K562 (cell line): ENCODE measurements around the gene TSC22D1. TPM values are rescaled to one million over a fixed set of nuclear protein-coding genes. Genes with fewer than 3 reads are reported as not detected.

Experiments
- ATAC-seq: fragments of 200-7000 bp; cut with Tn5 transposase; 3 replicates; pipeline ENCODE4 v1.9.1; 2020; ENCODE audit warnings: moderate library complexity
- BruUV-seq: library from RNA; stranded (reverse); fragments of 400-500 nt; replicated peaks from 2 replicates; lab custom pipeline; 2021; lab: Mats Ljungman, UMichigan
- CTCF ChIA-PET: fragments of 300-600 bp; formaldehyde crosslinking; extraction: SDS; loops from one replicate; lab custom pipeline; 2021; ENCODE audit warnings: low intra/inter-chr PET ratio; lab: Yijun Ruan, JAX
- POLR2A ChIA-PET: fragments of 300-600, 350-650 bp; sonication (Branson Sonifier 250); formaldehyde crosslinking; extraction: SDS; loops from one replicate; lab custom pipeline; 2021; ENCODE audit warnings: antibody characterized with exemption, inconsistent platforms; lab: Yijun Ruan, JAX
- DNase-seq, 4 experiments: peaks; one replicate each; pipeline versions ENCODE4 v3.0.0 to v3.0.0-alpha.2; 2011 to 2018; ENCODE audit warnings: low spot score in 3 of 4, mixed read lengths in 3 of 4; ENCODE audit errors: extremely low read depth in 1 of 4
- FAIRE-seq: peaks from 2 replicates; lab custom pipeline; 2011; peaks lifted over from hg19 to GRCh38; lab: Jason Lieb, UNC
- H2AFZ ChIP-seq: 2 replicates; pipeline ENCODE4 v1.6.0; 2011; ENCODE audit warnings: low read depth, low read length, control low read depth, inconsistent platforms
- H3K27ac ChIP-seq: fragments of 200-600 bp; 3 replicates; pipeline ENCODE4 v1.8.0; 2011; ENCODE audit warnings: low read depth, mild to moderate bottlenecking, control low read depth, inconsistent platforms, low read length, moderate library complexity, mixed read lengths; ENCODE audit errors: extremely low read depth
- H3K27me3 ChIP-seq, 2 experiments: fragments of 300-600 bp in 1 of 2; 2 replicates in 1 of 2; 3 replicates in 1 of 2; pipeline versions ENCODE4 v1.6.0 to v1.8.0; 2011; ENCODE audit warnings: inconsistent platforms in 2 of 2, low read length in 2 of 2, mild to moderate bottlenecking in 1 of 2, mixed read lengths in 1 of 2, moderate library complexity in 1 of 2; ENCODE audit not compliant: control insufficient read depth in 2 of 2, insufficient read depth in 2 of 2
- H3K36me3 ChIP-seq: fragments of 300-600 bp; 3 replicates; pipeline ENCODE4 v1.8.0; 2011; ENCODE audit warnings: mild to moderate bottlenecking, low read length, inconsistent platforms; ENCODE audit not compliant: control insufficient read depth, insufficient read depth
- H3K4me1 ChIP-seq, 2 experiments: fragments of 200-600 bp in 1 of 2; replicated peaks in 1 of 2; 2 replicates in 1 of 2; 3 replicates in 1 of 2; pipeline versions ENCODE4 v1.5.1 to v1.8.0; 2011; ENCODE audit warnings: inconsistent platforms in 2 of 2, low read length in 2 of 2, mild to moderate bottlenecking in 1 of 2, mixed read lengths in 1 of 2, moderate library complexity in 1 of 2; ENCODE audit not compliant: control insufficient read depth in 2 of 2, insufficient read depth in 2 of 2
- H3K4me2 ChIP-seq: 2 replicates; pipeline ENCODE4 v1.6.1; 2011; ENCODE audit warnings: low read length, control low read depth, inconsistent platforms, mixed read lengths; ENCODE audit not compliant: insufficient read depth
- H3K4me3 ChIP-seq: fragments of 200-600 bp; sonication (generic), shearing (Covaris generic); 2 replicates; pipeline ENCODE4 v1.5.1; 2016; ENCODE audit warnings: control low read depth, inconsistent platforms
- H3K79me2 ChIP-seq: fragments of 200-600 bp; 3 replicates; pipeline ENCODE4 v1.8.0; 2011; ENCODE audit warnings: low read length, inconsistent platforms; ENCODE audit not compliant: control insufficient read depth, insufficient read depth
- H3K9ac ChIP-seq, 2 experiments: 2 replicates each; pipeline versions ENCODE4 v1.6.0 to v1.6.1; 2011; ENCODE audit warnings: low read depth in 2 of 2, low read length in 2 of 2, control low read depth in 1 of 2, inconsistent platforms in 1 of 2, mild to moderate bottlenecking in 1 of 2, mixed read lengths in 1 of 2; ENCODE audit not compliant: insufficient read depth in 1 of 2
- H3K9me1 ChIP-seq: one replicate; pipeline ENCODE4 v1.6.0; 2011; ENCODE audit warnings: inconsistent platforms, mild to moderate bottlenecking, low read length, moderate library complexity; ENCODE audit not compliant: control insufficient read depth, insufficient read depth
- H3K9me3 ChIP-seq: replicated peaks from 2 replicates; pipeline ENCODE4 v1.5.1; 2011; ENCODE audit warnings: low read depth, low read length, inconsistent platforms; ENCODE audit not compliant: control insufficient read depth, insufficient read depth
- H4K20me1 ChIP-seq: replicated peaks from 2 replicates; pipeline ENCODE4 v1.6.1; 2011; ENCODE audit warnings: low read length, inconsistent platforms, mixed read lengths; ENCODE audit not compliant: control insufficient read depth, insufficient read depth
- C11orf30 ChIP-seq: fragments of 450-650 bp; IDR thresholded peaks from 2 replicates; pipeline ENCODE4 v1.6.1; 2016; ENCODE audit warnings: low read depth, mild to moderate bottlenecking
- CBX1 ChIP-seq: sonication (generic); IDR thresholded peaks from 2 replicates; pipeline ENCODE4 v1.6.1; 2016; ENCODE audit warnings: antibody characterized with exemption, low read depth, mild to moderate bottlenecking
- CCNT2 ChIP-seq: IDR thresholded peaks from 2 replicates; pipeline ENCODE4 v1.6.1; 2011; ENCODE audit warnings: borderline replicate concordance, low read depth, mild to moderate bottlenecking, moderate library complexity, mixed read lengths, low read length; ENCODE audit not compliant: insufficient read length; ENCODE audit errors: extremely low read depth
- HOXB6 ChIP-seq: fragments of 250-450 bp; sonication (Bioruptor Pico); IDR thresholded peaks from 2 replicates; pipeline ENCODE4 v1.5.1; 2022; ENCODE audit warnings: mild to moderate bottlenecking, borderline replicate concordance
- KLF10 ChIP-seq: fragments of 250-450 bp; sonication (Bioruptor Pico); IDR thresholded peaks from 2 replicates; pipeline ENCODE4 v1.6.1; 2021; ENCODE audit warnings: matching md5 sums
- NFXL1 ChIP-seq: fragments of 450-650 bp; formaldehyde crosslinking; IDR thresholded peaks from 2 replicates; pipeline ENCODE4 v1.4.0; 2021; ENCODE audit warnings: mild to moderate bottlenecking
- PHF21A ChIP-seq: fragments of 450-650 bp; IDR thresholded peaks from 2 replicates; pipeline ENCODE4 v1.6.1; 2017; ENCODE audit warnings: low read depth, borderline replicate concordance
- POLR2AphosphoS2 ChIP-seq: IDR thresholded peaks from 2 replicates; pipeline ENCODE4 v1.6.1; 2012; ENCODE audit warnings: low read length, improper control_type of control experiment
- SIX5 ChIP-seq, 2 experiments: IDR thresholded peaks; 2 replicates each; pipeline ENCODE4 v1.6.1; 2011; ENCODE audit warnings: low read length in 2 of 2, borderline replicate concordance in 1 of 2, low read depth in 1 of 2, mild to moderate bottlenecking in 1 of 2, moderate library complexity in 1 of 2; ENCODE audit not compliant: insufficient read depth in 1 of 2
- ZC3H4 ChIP-seq: sonication (generic); formaldehyde crosslinking; IDR thresholded peaks from 2 replicates; pipeline ENCODE4 v1.9.0; 2021; ENCODE audit warnings: missing genetic modification reagents, borderline replicate concordance
- ZNF174 ChIP-seq: fragments of 250-450 bp; sonication (Bioruptor Pico); IDR thresholded peaks from 2 replicates; pipeline ENCODE4 v1.4.0; 2020; ENCODE audit warnings: mild to moderate bottlenecking
- ZNF282 ChIP-seq: sonication (generic); formaldehyde crosslinking; IDR thresholded peaks from 2 replicates; pipeline ENCODE4 v1.8.1; 2023; ENCODE audit warnings: missing genetic modification reagents
- ZNF449 ChIP-seq: fragments of 250-450 bp; sonication (Bioruptor Pico); IDR thresholded peaks from 2 replicates; pipeline ENCODE4 v1.8.0; 2022; ENCODE audit warnings: moderate library complexity, mild to moderate bottlenecking, inconsistent platforms
- WGBS: fragments of 100-300 bp; shearing (Covaris generic); methylation state at CpG from one replicate; pipeline ENCODE4 v1.1.6; 2016; ENCODE audit warnings: low coverage, mixed read lengths; ENCODE audit not compliant: insufficient coverage; ENCODE audit errors: missing lambda C conversion rate; 5-methylcytosine and 5-hydroxymethylcytosine counted together
- in situ Hi-C: fragments of 300-500 bp; cut with MboI; formaldehyde crosslinking; loops from 4 replicates; pipeline ENCODE4 v1.15.0; 2018; ENCODE audit warnings: inconsistent platforms, mixed read lengths
- intact Hi-C: fragments of 100-400 bp; cut with micrococcal nuclease; formaldehyde crosslinking; loops from 2 replicates; pipeline ENCODE4 v1.14.2; 2022
- polyA plus RNA-seq, 8 experiments: library from polyadenylated mRNA; depleted of rRNA in 4 of 8; stranded (reverse) in 5 of 8; unstranded in 3 of 8; fragments of >200 nt; fragmentation: Nextera tagmentation in 2 of 8; fragmentation: Illumina TruSeq in 1 of 8; extraction: Ambion mirVana in 2 of 8; extraction: Trizol in 1 of 8; gene quantifications; 2 replicates each; pipeline versions ENCODE4 v1.2.1 to v1.2.3, GENCODE V29; 2011 to 2014; ENCODE audit warnings: inconsistent platforms in 1 of 8, missing spikeins in 1 of 8
- total RNA-seq, 7 experiments: library from RNA; depleted of rRNA in 6 of 7; stranded (reverse); fragments of >200 nt in 6 of 7; fragmentation: Illumina TruSeq in 2 of 7; extraction: Trizol in 2 of 7; gene quantifications; 2 replicates each; pipeline versions ENCODE4 v1.2.1 to v1.2.3, GENCODE V29; 2011 to 2021; ENCODE audit warnings: low replicate concordance in 1 of 7

Gene TSC22D1
- total and polyA plus RNA-seq, 9 of the 15 experiments (the other 6 are each of a cell fraction or from before 2014, with no cell fraction given): 2.6 to 19.8 (median 8.4) TPM

GRCh38 chr13:44385401-44385800, 190.7 kb downstream of the TSC22D1 start:
- FAIRE-seq (no peak), DNase-seq (no peak), ATAC-seq (no peak)
- Histone ChIP-seq H2AFZ (0 out of 2 replicates have a peak overlapping the region, but pooled peaks have one; percentile 26), H3K36me3 (no peaks in the 10 kb centered on the region), H3K4me1 (peaks cover 28 to 49% of the 10 kb centered on the region in 2 experiments; a peak in 4 of 5 replicates), H3K27me3 (no peaks in the 10 kb centered on the region), H3K9ac (0 out of 4 replicates have a peak overlapping the region, but pooled peaks of 1 of the 2 experiments have one; percentile 17), H3K9me1 (no peaks in the 10 kb centered on the region), H3K27ac (no peak overlapping the region), H3K4me2 (peak overlapping the region; percentile 12; the same call in 1 of the 2 replicates), H3K4me3 (no peak overlapping the region), H3K9me3 (no peaks in the 10 kb centered on the region), H3K79me2 (no peaks in the 10 kb centered on the region), H4K20me1 (no peaks in the 10 kb centered on the region)
- TF ChIP-seq NFXL1 (no peak), HOXB6 (CRISPR knock-in tag) (no peak), ZNF174 (CRISPR knock-in tag) (no peak), PHF21A (no peak), POLR2AphosphoS2 (no peak), ZC3H4 (CRISPR knock-in tag) (no peak), ZNF282 (no peak), ZNF449 (no peak), CCNT2 (no peak), CBX1 (no peak), KLF10 (CRISPR knock-in tag) (no peak), C11orf30 (no peak), SIX5 (IDR thresholded peaks at IDR 0.05; ENCODE audit: borderline replicate concordance in 1 of 2, insufficient read depth in 1 of 2, low read depth in 1 of 2, low read length in 2 of 2) (no peak)
- intact Hi-C loops: loop anchor here (5.0 kb wide), 1 partner anchor 143 kb away; no protein-coding TSS in a partner anchor
- no TSS peak for BruUV-seq
- CTCF ChIA-PET: interaction anchor here (0.6 kb wide), 1 partner anchor 142 kb away, joined by 3 read pairs; no protein-coding TSS in a partner anchor
- 100% methylated on average over 1 of the region's 3 CpGs for WGBS
- in situ Hi-C loops: no loop called here
- POLR2A ChIA-PET: interaction anchor here (0.7 kb wide), 1 partner anchor 13 kb away, joined by 4 read pairs; no protein-coding TSS in a partner anchor
